ENCODE data around the gene UBR4.
A peak's percentile ranks its signal among the peaks of the same experiment; 100 is the strongest.

The UBR4 gene

GRCh38 chr1:19138331-19138730, 71.7 kb downstream of the UBR4 start:
- no peak for TF ChIP-seq CTCF (IDR thresholded peaks at IDR 0.05)
- Histone ChIP-seq H3K36me3 (peaks cover 86% of the 10 kb centered on the region), H3K27ac (no peak overlapping the region), H3K27me3 (no peaks in the 10 kb centered on the region), H3K4me3 (ENCODE audit: low read depth in 1 of 2, low read length in 1 of 2) (no peak overlapping the region), H3K4me1 (ENCODE audit: control insufficient read depth in 1 of 2, insufficient read depth in 1 of 2, low read depth in 1 of 2, low read length in 1 of 2) (no peaks in the 10 kb centered on the region), H3K9me3 (no peaks in the 10 kb centered on the region)

- TF ChIP-seq CTCF (IDR thresholded peaks at IDR 0.05) = no peak
- Histone ChIP-seq H3K4me1 (ENCODE audit: control insufficient read depth in 1 of 2, insufficient read depth in 1 of 2, low read depth in 1 of 2, low read length in 1 of 2) (no peaks in the 10 kb centered on the region), H3K36me3 (peaks cover 79% of the 10 kb centered on the region)
Observed at GRCh38 chr1:19137158-19137557, 72.9 kb downstream of the UBR4 start.

GRCh38 chr1:19133360-19133759, 76.7 kb downstream of the UBR4 start:
- peaks cover 71% of the 10 kb centered on the region for H3K36me3 ChIP-seq
- no peak overlapping the region for H3K4me3 ChIP-seq (ENCODE audit: low read depth in 1 of 2, low read length in 1 of 2)
- H3K4me1 ChIP-seq (ENCODE audit: control insufficient read depth in 1 of 2, insufficient read depth in 1 of 2, low read depth in 1 of 2, low read length in 1 of 2) = peaks cover 10 to 17% of the 10 kb centered on the region in 2 experiments
- H3K27ac ChIP-seq = no peak overlapping the region
- no peaks in the 10 kb centered on the region for H3K9me3 ChIP-seq
- TF ChIP-seq CTCF (IDR thresholded peaks at IDR 0.05) = no peak
- H3K27me3 ChIP-seq = no peaks in the 10 kb centered on the region

More at GRCh38 chr1:19137158-19137557, 72.9 kb downstream of the UBR4 start:
- Histone ChIP-seq H3K27me3 (no peaks in the 10 kb centered on the region), H3K4me3 (ENCODE audit: low read depth in 1 of 2, low read length in 1 of 2) (no peak overlapping the region), H3K9me3 (no peaks in the 10 kb centered on the region), H3K27ac (no peak overlapping the region)

- no peaks in the 10 kb centered on the region for H3K9me3 ChIP-seq
- H3K4me3 ChIP-seq (ENCODE audit: low read depth in 1 of 2, low read length in 1 of 2) = no peak overlapping the region
- H3K27ac ChIP-seq = peak overlapping the region; percentile 68
- H3K27me3 ChIP-seq = no peaks in the 10 kb centered on the region
- peaks cover 70% of the 10 kb centered on the region for H3K36me3 ChIP-seq
- TF ChIP-seq CTCF (IDR thresholded peaks at IDR 0.05) = no peak
- peaks cover 24 to 28% of the 10 kb centered on the region in 2 experiments for H3K4me1 ChIP-seq (ENCODE audit: control insufficient read depth in 1 of 2, insufficient read depth in 1 of 2, low read depth in 1 of 2, low read length in 1 of 2)
Observed at GRCh38 chr1:19130468-19130867, 79.6 kb downstream of the UBR4 start.

GRCh38 chr1:19128968-19129514, 81.0 kb downstream of the UBR4 start:
- peaks cover 37 to 41% of the 10 kb centered on the region in 2 experiments for H3K4me1 ChIP-seq (ENCODE audit: control insufficient read depth in 1 of 2, insufficient read depth in 1 of 2, low read depth in 1 of 2, low read length in 1 of 2)
- no peak overlapping the region for H3K4me3 ChIP-seq (ENCODE audit: low read depth in 1 of 2, low read length in 1 of 2)
- H3K27ac ChIP-seq = peak overlapping the region; percentile 68
- H3K36me3 ChIP-seq = peaks cover 68% of the 10 kb centered on the region
- H3K27me3 ChIP-seq = no peaks in the 10 kb centered on the region
- no peaks in the 10 kb centered on the region for H3K9me3 ChIP-seq
- no peak for TF ChIP-seq CTCF (IDR thresholded peaks at IDR 0.05)

Measured in neutrophil (primary cell).